ENCODE results near the gene PYCR2. TPM values are rescaled to one million over a fixed set of nuclear protein-coding genes. Genes with fewer than 3 reads are reported as not detected.

The PYCR2 gene
- total RNA-seq, 2 experiments from 2014 or later, result 136 to 181 TPM

DNA sequence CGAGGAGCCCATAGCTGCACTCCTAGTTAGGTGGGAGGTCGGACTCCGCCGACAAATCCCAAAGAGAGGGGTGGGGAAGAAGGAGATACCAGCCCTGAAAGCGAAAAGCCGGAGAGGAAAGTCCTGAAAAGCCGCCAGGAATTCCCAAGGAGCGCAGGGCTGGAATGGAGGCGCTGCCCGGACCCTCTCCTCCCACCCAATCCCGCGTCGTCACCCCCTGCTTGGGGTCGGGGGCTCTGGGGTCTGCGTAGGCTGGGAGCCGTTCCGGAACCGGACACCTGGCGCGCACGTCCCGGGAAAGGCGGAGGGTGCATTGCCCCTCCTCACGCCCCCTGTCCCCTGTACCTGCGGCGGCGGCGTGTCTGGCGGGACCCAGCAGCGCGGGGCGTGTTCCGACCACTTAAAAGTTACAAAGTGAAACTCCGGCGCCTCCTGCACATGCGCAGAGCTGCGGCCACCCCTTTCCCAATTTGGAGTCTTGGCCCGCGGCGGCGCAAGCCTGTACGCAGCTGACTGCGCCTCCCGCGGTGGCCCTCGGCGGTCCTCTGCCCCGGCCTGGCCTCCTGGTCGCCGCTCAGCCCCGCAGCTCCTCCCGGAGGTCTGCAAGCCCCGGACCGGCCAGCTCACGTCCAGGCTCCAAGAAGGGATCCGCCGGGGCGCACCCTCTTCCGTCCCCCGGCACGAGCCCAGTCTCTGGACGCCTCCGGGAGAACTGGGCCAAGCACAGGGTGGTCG is 41.9 kb downstream of the PYCR2 start, which contains the start of gene TMEM63A:
Gene TMEM63A (minus strand): TSS at position 422 of the 735 bp plus-strand sequence. CDS start 4,800 bp downstream, outside the sequence.
- H3K79me2 ChIP-seq (ENCODE audit: insufficient read depth, low read depth, low read length), result no peaks in the 10 kb centered on the region
- POLR2A ChIA-PET, result interaction anchor here (0.6 to 4.2 kb wide), 19 partner anchors 9 to 360 kb away, joined by 3 to 35 read pairs (median 5); partner anchors contain the start of genes PYCR2, SDE2 and SRP9

DNA sequence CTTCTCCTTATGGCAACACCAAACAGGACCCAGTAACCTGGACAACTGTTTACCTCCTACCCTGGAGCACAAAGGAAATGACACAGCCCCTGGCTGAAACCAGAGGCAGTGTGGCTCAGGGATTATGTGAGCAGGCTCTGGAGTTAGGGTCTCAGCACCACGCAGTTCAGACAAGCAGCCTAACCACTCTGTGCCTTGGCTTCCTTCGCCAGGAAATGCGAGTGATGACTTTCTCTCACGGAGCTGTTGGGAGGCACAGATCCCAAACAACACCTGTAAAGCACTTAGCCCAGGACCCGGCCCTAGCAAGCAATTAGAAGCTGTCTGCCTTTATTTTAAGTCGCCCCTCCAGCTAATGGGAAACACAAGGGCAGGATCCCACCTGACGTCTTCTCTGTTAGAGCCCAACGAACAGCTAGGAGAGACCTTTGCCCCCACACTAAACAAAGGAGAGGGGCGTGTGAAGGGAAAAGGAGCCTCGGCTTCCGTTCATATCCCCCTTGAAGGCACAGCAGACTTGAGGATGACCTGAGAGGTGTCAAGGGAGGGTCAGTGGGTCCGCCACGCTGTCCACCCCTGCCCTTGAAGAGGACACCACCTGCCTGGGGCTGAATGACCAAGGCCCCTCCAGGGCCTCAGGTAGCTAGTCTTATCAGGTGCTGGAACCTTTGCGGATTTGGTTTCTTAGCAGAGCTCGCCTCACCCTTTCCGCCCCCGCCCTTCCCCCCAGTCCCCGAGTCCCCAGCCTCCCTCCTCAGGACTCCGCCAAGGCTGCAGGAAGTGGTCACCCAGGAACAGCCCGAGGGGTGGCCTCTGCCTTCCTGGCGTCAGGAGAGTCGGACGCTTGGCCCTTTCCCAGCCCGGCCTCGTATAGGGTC is 42.7 kb downstream of the PYCR2 start:
- ChIA-PET POLR2A (interaction anchor here (0.7 to 4.2 kb wide), 14 partner anchors 10 to 118 kb away, joined by 3 to 35 read pairs (median 5); partner anchors contain the start of genes SDE2 and SRP9), CTCF (ENCODE audit: unreplicated experiment) (interaction anchor here (1.0 to 1.9 kb wide), 4 partner anchors 11 to 401 kb away, joined by 4 to 5 read pairs (median 4); no protein-coding TSS in a partner anchor)
- peak; percentile 48 for DNase-seq (ENCODE audit: low spot score)
- Histone ChIP-seq H3K27ac (ENCODE audit: low read depth, low read length, poor library complexity, severe bottlenecking) (peak overlapping the region; percentile 32), H3K79me2 (ENCODE audit: insufficient read depth, low read depth, low read length) (no peaks in the 10 kb centered on the region), H3K9me2 (ENCODE audit: insufficient read depth, low read length) (no peaks in the 10 kb centered on the region), H2AFZ (ENCODE audit: low read length) (peak overlapping the region; percentile 86), H3K4me3 (ENCODE audit: low read depth, low read length, poor library complexity, severe bottlenecking) (peak overlapping the region; percentile 83), H3K4me2 (ENCODE audit: low read length) (peak overlapping the region; percentile 96), H3K4me1 (ENCODE audit: insufficient read depth, low read length, poor library complexity, severe bottlenecking) (peaks cover 47% of the 10 kb centered on the region), H4K20me1 (ENCODE audit: insufficient read depth, low read length) (no peaks in the 10 kb centered on the region), H3K9me3 (ENCODE audit: low read length) (no peaks in the 10 kb centered on the region), H3K36me3 (ENCODE audit: insufficient read depth, low read length) (peaks cover 10% of the 10 kb centered on the region; the same call in 1 of the 2 replicates)
- intact Hi-C loops (cut with micrococcal nuclease; ENCODE audit: unreplicated experiment), result loop anchor here (2.0 kb wide), 2 partner anchors 33 to 95 kb away; no protein-coding TSS in a partner anchor
- TSS peak; percentile 55 for BruUV-seq (replicated peaks)
- TF ChIP-seq, protein P1, sequence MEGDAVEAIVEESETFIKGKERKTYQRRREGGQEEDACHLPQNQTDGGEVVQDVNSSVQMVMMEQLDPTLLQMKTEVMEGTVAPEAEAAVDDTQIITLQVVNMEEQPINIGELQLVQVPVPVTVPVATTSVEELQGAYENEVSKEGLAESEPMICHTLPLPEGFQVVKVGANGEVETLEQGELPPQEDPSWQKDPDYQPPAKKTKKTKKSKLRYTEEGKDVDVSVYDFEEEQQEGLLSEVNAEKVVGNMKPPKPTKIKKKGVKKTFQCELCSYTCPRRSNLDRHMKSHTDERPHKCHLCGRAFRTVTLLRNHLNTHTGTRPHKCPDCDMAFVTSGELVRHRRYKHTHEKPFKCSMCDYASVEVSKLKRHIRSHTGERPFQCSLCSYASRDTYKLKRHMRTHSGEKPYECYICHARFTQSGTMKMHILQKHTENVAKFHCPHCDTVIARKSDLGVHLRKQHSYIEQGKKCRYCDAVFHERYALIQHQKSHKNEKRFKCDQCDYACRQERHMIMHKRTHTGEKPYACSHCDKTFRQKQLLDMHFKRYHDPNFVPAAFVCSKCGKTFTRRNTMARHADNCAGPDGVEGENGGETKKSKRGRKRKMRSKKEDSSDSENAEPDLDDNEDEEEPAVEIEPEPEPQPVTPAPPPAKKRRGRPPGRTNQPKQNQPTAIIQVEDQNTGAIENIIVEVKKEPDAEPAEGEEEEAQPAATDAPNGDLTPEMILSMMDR (conservative IDR thresholded peaks at IDR 0.05; ENCODE audit: low read length), result no peak
- no peak for TF ChIP-seq EZH2phosphoT487 (IDR thresholded peaks at IDR 0.05; ENCODE audit: borderline replicate concordance, low read depth, low read length)

More for the DNA sequence above, 41.9 kb downstream of the PYCR2 start, which contains the start of gene TMEM63A:
- Histone ChIP-seq H4K20me1 (ENCODE audit: insufficient read depth, low read length) (no peaks in the 10 kb centered on the region), H3K4me3 (ENCODE audit: low read depth, low read length, poor library complexity, severe bottlenecking) (peak within 1 kb of the TSS; percentile 83), H3K4me2 (ENCODE audit: low read length) (peak within 1 kb of the TSS; percentile 96), H3K36me3 (ENCODE audit: insufficient read depth, low read length) (peaks cover 6% of the 10 kb centered on the region; the same call in 1 of the 2 replicates), H2AFZ (ENCODE audit: low read length) (peak within 1 kb of the TSS; percentile 86), H3K27ac (ENCODE audit: low read depth, low read length, poor library complexity, severe bottlenecking) (peak within 1 kb of the TSS; percentile 32), H3K4me1 (ENCODE audit: insufficient read depth, low read length, poor library complexity, severe bottlenecking) (peaks cover 47% of the 10 kb centered on the region), H3K9me2 (ENCODE audit: insufficient read depth, low read length) (no peaks in the 10 kb centered on the region), H3K9me3 (ENCODE audit: low read length) (no peaks in the 10 kb centered on the region)
- BruUV-seq (replicated peaks), result no TSS peak
- intact Hi-C loops (cut with micrococcal nuclease; ENCODE audit: unreplicated experiment), result loop anchor here (1.0 to 2.0 kb wide), 4 partner anchors 15 to 95 kb away; no protein-coding TSS in a partner anchor
- no peak for TF ChIP-seq EZH2phosphoT487 (IDR thresholded peaks at IDR 0.05; ENCODE audit: borderline replicate concordance, low read depth, low read length)
- TF ChIP-seq, protein P1 (conservative IDR thresholded peaks at IDR 0.05; ENCODE audit: low read length), result peak; percentile 47; the same call in 1 of the 2 replicates
- DNase-seq (ENCODE audit: low spot score), result peak; percentile 86
- CTCF ChIA-PET (ENCODE audit: unreplicated experiment), result interaction anchor here (0.6 to 1.9 kb wide), 7 partner anchors 12 to 401 kb away, joined by 3 to 5 read pairs (median 3); no protein-coding TSS in a partner anchor
